HG03097 (cell line): ENCODE results near the gene CRADD.

Experiments
- ATAC-seq: cut with Tn5 transposase; IDR thresholded peaks from one replicate; pipeline ENCODE4 v1.9.1; 2021; ENCODE audit not compliant: unreplicated experiment, low FRiP score

The CRADD gene

DNA sequence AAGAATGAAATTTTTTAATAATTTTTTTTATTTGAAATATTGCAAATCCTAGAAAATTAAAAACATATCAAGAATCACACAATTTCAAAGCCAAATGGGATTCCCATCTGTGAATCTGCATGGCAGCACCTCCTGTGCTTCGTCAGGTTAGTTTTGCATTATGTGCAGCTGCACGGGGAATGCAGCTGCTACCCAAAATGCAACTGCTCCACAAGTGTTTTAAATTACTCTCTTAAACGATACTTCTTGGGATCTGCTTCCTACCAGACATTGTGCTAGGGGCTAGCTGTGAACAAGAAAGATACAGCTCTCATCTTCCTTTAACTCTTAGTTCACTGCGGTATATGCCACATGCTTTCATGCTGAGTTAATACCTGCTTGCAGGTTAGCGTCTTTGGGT lies 154.2 kb downstream of the CRADD start:
- ATAC-seq = no peak

DNA sequence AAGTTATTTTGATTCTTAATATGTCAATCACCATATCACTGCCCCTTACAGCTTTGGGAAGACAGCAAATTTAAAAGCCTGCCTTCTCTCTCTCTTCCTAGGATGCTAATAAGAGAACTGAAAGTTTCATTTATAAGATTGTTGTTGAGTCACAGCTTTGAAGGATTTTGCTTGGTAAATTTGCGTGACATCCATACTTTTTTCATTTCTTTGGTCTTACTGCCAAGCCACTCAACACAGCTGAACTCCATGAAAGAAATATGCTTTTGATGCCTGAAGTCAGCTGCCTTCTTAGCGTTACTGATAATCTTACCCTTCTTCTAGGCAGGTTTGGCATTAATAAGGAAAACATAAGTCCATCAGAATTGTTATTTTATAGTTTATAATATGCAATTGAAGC lies 155.0 kb downstream of the CRADD start:
- ATAC-seq = no peak

DNA sequence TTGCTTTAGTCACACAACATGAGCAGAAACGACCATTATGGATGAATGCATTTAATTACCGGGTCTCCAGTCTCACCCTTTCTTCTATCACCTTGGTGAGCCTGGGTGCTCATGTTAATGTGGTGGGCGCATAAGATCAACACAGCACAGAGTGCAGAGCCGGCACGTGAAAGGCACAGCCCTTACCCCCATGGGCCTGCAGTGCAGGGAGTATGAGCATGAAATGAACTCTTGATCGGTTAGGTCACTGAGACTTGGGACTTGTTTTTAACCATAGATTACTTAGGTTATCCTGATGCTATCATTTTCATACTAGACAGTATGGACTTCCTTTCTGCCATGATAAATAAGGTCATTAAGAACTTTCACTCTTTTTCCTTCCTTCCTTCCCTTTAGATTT lies 156.8 kb downstream of the CRADD start:
- ATAC-seq = no peak

DNA sequence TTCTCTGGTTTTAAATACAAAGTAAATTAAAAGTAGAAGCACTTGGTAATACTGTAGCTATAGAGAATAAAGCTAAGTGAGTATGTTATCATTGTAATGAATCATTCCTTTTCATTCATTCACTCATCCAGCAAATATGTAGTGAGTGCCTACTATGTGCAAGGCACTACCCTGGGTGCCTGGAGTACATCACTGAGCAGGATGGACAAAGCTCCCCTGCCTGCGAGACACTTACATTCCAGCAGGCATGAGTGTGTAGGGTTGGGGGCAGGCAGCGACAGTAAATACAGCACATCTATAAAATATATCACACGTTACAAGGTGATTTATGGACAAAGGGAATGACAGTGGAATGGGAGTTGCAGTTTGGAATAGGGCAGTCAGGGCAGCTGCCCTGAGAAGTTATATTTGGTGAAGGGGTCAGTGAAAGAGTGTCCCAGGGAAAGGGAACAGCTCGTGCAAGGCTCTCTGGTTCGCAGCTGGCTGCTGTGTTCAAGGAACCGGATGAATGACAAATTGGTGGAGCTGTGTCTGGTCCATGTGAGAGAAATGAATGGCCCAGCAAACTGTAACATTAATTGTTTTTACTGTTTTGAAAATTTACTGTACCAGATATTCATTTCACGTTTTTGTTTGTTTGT lies 159.6 kb downstream of the CRADD start:
- ATAC-seq = no peak

DNA sequence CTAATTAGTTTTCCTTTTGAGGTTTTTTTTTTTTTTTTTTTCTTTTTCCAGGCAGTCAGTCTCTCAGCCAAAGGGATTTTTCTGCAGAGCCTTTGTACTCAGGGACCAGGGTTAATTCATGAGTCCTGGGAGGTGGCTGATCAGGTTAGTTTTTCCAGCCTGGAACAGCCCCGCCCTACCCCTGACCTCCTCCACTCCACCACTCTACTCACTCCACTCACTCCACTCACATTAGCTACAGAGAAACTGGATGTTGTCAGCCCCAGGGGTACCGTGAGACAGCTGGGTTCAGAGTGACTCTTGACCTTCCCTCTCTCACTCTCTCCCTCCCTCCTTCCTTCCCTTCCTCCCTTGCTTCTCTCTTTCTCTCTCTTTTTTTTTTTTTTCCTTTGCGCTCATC lies 161.0 kb downstream of the CRADD start:
- no peak for ATAC-seq

DNA sequence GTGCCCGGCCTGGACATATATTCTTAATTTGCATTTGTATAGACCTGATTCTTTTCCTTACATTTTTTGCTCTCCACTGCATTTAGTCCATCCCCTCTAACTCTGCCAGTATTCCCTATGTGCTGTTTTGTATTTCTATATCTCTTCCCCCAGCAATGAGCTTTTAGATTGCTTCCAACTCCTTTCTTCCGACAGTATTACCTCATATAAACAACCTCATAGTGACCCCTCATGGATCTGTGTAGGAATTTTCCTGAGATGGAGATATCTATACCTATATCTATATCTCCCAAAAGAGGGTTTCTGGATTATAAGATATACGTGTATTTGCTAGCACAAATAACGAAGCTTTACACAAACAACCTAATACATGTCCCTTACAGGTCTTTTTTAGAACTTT lies 161.9 kb downstream of the CRADD start:
- ATAC-seq = no peak

DNA sequence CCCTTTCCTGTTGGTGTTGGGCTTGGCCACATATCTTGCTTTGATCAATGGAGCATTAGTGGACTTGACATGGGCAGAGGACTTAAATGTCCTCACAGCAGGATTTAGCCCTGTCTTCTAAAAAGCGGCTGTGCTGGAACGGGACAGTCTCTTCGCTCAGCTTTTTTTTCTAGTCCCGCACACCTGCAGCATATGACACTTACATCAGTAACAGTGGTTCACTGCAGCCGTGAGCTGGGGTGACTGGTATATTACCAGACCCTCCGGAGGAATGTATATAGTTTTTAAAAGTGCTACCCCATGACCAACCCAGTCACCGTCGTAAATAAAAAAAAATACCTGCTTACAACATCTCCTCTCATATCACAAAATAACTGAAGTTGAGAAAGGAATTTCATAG lies 164.5 kb downstream of the CRADD start:
- ATAC-seq = no peak

DNA sequence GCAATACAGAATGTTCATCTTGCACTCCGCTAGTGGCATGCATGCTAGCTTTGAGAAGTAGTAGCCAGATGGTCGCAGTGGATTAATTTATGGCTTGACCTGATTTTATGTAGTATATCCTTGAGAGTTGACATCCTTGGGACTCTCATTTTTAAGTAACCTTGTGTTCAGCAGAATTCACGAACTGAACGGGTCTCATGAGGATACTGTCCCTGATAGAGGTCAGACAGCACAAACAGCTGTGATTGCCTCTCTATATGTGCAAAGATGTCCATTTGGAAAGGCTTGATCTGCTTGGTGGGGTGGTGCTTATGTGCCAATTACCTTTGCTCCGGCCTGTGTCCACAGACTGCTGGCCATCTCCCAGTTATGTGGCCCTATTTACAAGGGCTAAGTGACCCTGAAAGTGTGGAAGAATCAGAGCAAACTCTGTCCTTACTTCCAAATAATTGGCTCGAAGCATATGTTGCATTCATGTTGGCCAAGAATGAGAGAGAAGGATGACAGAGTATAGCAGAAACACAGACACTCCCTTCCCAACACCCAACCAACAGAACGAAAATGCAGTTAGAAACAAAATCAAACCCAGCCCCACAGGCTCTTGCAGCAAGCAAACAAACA lies 167.1 kb downstream of the CRADD start:
- no peak for ATAC-seq

DNA sequence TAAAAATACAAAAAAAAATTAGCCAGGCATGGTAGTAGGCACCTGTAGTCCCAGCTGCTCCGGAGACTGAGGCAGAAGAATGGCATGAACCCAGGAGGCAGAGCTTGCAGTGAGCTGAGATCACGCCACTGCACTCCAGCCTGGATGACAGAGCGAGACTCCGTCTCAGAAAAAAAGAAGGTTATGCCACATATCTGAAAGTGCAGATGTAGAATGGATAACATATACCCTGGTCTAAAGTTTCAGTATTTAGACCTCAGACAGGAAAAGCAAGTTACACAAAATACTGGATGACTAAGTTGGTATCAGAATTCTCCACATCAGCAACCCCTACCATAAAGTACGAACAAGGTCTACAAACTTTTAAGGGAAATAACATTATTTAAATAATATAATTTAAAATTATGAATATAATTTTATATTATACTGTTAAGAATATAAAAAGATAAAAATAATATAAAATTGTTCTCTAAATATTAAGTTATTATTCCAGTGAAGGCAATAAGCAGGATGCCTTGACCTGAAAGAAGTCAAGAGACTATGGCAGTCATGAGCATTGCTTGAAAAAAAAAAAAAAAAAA lies 169.9 kb downstream of the CRADD start:
- ATAC-seq = peak; percentile 23

DNA sequence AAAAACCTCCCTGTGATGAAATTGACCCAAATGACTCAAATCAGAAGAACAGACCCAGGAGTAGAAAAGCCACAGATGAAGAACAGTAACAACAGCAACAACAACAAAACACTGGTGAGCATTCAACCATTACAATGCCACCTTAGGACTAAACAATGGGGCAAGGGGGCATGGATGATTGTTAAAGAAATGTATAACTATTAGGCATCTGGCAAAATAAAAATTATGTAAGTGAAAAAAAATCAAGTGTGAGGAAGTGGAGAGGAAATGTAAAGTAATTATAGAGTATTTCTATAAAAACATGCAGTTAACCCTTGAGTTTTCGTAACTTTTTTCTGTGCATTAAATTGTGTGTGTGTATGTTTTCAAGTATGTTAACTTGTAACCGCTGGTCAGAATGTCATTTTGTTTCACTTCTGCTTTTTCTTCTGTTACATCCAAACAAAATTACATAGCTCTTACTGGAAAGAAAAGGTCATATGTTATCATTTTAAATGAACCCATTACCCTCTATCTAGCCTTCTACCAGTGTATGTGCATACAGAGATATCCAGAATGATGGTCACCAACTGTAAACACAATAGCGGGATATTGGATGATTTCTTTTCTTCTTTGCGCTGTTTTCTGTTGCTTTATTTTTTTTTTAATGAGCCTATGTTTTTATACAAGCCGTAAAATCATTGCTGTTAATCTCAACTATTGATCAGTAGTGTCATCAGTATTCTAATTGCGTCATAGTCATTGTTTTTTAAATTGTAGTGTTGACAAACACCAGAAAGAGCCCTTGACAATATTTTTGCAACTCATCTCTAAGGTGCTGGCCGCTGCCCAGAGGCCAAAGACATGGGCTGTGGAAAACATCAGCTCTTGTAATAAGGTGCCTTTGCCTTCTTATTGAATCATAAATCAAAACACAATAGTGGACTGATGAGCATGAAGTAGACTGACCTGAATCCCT lies 170.6 kb downstream of the CRADD start:
- ATAC-seq = peak; percentile 78

DNA sequence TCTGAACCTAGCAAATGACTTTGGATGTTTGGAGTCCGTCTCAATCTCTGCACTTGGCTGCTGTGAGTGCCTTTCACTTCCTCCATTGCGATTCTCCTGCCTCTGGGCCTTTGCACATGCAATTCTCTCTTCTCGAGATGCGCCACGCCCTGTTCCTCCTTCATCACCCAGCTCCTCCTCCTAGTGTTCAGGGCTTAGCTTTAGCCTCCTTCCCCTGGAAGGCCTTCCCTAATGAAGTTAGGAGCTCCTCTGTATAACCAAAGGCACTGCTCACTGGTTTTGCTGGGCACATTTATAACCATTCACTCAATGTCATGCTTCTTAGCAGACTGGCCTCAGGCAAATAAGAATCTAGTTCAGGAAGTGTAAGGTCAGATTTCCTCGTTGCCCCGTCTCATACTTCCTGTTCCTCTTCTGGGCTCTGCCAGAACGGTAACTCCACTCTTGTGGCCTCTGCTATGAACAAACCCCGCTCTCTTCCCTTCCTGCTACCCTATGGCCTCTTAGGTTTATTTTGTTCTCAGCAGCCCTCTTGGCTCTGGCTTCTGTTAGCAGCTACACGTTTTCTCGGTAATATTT lies 171.4 kb downstream of the CRADD start:
- no peak for ATAC-seq

DNA sequence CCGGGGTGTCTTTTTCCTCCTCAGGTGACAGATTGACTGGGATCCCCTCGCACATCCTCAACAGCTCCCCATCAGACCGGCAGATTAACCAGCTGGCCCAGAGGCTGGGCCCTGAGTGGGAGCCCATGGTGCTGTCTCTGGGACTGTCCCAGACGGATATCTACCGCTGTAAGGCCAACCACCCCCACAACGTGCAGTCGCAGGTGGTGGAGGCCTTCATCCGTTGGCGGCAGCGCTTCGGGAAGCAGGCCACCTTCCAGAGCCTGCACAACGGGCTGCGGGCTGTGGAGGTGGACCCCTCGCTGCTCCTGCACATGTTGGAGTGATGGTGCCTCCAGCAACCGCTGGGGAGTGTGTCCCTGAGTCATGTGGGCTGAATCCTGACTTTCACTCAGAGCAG lies 172.8 kb downstream of the CRADD start:
- no peak for ATAC-seq

DNA sequence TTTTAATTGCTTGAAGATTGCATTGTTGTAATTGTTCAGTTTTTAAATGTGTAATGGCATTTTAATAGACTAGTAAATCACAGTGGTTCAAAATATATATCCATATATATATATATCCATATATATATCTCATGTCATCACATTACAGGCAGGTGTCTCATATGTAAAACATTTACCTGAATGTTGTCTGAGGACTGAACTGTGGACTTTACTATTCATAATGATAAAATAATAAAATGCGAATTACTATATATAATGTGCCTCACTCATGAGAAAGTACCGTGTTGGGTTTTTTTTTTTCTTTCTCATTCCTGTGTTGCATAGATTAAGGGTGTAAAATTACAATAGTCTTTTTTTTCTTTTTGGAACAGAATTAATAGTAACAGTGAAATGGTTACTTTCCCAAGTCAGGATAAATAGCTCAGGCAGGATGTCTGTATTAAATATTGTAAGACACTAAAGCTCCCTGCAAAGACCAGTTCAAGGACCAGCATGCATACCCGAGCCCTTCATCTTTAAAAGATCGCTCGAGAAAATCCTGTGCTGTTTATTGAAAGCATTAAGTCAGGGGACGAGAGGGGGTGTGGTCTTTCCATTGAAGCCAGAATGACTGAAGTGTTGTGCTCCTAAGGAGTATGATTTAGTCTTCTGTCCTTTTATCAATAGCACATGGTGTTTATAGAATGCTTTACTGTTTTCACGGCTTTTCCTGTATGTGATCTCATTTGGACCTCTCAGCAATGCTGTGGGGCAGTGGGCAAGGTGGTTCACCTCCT lies 173.5 kb downstream of the CRADD start:
- ATAC-seq = no peak

DNA sequence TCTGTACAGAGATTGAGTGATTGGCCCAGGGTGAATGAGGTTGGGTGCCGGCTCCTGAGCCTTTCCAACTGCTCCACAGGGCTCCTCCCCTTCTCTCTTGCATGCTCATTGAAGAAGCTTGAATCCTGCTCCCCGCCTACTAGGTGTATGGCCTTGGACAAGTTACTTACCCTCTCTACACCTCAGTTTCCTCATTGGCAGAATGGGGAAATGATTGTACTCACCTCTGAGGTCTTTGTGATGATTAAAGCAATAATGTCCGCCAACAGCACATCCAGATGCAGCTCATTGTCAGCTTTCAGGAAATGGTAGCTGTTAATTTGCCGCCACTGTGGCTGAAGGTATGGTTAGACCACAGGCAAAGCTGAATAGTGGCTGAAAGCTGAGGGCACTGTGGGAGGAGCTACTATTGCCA lies 174.1 kb downstream of the CRADD start:
- no peak for ATAC-seq

DNA sequence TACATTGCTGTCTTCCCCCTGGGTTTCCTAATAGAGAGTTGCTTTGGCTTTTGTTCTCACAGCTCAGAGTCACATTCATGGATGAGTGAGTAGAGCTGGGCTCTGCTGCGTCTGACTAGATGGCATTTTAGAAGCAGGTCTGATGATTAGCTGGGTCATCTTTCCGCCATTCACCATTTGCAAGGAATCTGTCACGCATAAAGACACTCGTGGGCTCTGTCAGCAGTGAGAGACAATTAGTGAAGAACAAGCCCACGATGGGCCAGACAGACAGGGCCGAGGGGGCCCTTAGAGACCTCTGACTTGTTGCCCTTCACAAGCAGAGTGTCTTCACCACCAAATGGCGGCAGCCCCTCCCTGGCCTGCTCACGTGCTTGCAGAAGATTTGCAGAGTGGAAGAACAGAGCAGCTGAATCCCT lies 175.0 kb downstream of the CRADD start:
- ATAC-seq = no peak

DNA sequence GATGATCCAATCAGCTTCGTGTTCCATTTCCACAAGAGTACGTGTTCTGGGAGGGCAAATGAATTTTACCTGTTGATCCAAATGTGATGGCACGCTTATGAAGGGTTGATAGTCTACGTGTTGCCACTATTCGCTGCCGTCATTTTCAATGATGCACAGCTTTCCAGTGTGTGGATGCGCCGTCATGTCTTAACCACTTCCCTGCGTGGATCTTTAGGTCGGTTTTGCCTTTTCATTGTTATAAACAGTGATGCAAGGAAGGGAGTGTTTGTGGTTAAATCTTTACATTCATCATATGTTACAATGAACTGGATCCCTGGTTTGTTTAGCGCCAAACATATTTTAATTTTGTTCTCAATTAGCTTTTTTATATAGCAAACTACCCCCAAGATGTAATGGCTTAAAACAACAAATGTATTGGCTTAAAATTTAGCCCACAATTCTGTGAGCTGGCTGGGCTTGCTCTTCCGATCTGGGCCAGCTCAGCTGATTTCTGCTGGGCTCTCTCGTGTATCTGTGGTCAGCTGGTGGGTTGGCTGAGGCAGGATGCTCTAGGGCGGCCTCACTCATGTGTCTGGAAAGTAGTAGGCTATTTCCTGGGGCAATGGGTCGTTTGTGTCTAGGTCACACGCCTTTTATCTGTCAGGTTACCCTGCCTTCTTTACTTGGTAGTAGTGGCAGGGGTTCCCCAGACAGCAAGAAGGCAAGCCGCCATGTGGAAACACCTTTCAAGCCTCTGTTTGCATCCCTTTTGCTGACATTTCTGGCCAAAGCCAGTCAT lies 176.7 kb downstream of the CRADD start:
- ATAC-seq = no peak

DNA sequence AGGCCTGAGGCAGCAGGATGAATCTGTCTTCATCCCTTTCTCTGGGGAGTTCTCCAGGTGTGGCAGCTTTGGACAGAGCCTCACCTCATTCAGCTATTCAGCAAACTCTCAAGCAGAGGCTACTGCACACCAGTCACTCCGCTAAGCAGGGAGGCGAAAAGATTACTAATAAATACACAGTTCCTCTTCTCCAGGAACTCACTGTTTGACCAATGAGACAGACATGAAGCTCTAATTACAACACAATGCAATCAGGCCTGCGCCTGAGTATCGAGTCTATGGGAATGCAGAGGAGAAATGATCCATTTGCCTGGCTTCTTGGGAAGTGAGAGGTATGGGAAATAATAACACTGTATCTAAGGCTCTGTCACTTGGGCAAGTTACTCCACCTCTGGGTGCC lies 178.1 kb downstream of the CRADD start:
- no peak for ATAC-seq

DNA sequence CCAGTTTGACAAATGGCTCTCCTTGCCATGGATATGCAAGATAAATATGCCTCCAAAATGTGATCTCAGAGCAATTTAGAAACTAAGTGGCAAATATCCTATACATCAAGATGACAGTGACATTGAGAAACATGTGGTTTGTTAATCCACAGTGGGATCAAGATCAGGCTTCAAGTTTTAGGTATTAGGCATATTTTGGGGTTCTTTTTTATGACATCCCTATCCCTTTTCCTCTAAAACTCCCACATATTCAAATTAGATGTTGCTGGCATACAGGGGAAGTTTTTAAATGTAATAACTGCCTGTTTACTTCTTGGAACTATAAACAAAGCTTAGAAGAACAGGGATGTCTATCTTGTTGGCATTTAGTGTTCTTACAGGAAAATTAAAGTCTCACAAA lies 179.4 kb downstream of the CRADD start:
- ATAC-seq = no peak

DNA sequence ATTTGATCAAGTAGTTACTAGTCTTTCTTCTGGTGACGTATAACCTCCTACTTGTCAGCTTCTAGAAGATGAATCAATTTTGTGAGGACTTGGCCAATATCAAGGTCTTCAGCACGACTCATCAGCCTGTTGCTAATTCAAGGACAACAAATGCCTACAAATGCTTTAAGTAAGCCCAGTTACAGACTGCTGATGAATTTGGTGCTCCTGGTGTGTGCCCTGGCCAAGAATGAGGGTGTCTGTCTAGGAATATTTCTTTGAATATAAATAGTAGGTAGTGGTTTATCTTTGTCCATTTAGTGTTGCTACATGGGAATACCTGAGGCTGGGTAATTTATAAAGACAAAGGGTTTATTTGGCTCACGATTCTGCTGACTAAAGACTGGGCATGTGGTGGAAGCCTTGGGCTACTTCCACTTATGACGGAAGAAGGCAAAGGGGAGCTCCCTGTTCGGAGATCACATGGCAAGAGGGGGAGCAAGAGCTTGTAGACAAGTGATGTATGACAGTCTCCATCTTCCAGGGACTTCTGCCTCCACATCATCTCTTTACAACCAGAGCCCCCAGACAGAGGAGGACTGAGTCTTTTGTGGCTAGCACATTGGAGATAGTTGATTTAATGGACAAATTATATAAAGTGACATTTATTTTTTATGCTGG lies 180.2 kb downstream of the CRADD start:
- ATAC-seq = no peak
